Activated T-cell treated with anti-CD3 and anti-CD28 coated beads for 48 hours (primary cell): ENCODE measurements around the gene POLR2E.

ENCODE experiments used
- DNase-seq: peaks from one replicate; pipeline ENCODE4 v3.0.0-alpha.2; 2020; ENCODE audit warnings: low read depth

Gene POLR2E

GRCh38 chr19:1064661-1065605 is 30.2 kb downstream of the POLR2E start:
- peak; percentile 77 for DNase-seq

GRCh38 chr19:1063909-1064660 is 31.1 kb downstream of the POLR2E start:
- no peak for DNase-seq

GRCh38 chr19:1063030-1063908 is 31.9 kb downstream of the POLR2E start:
- DNase-seq: peak; percentile 68

- no peak for DNase-seq
These were observed 32.7 kb downstream of the POLR2E start for GRCh38 chr19:1062387-1063029.

GRCh38 chr19:1061987-1062386 is 33.2 kb downstream of the POLR2E start:
- DNase-seq: no peak

- DNase-seq: no peak
These were observed 34.5 kb downstream of the POLR2E start for GRCh38 chr19:1060689-1061088.

- DNase-seq: no peak
These were observed 37.1 kb downstream of the POLR2E start for GRCh38 chr19:1058112-1058511.

- no peak for DNase-seq
These were observed 37.9 kb downstream of the POLR2E start for GRCh38 chr19:1057176-1057855.

- no peak for DNase-seq
These were observed 39.1 kb downstream of the POLR2E start for GRCh38 chr19:1055886-1056620.

GRCh38 chr19:1055028-1055425 is 40.1 kb downstream of the POLR2E start:
- no peak for DNase-seq

- no peak for DNase-seq
These were observed 40.8 kb downstream of the POLR2E start for GRCh38 chr19:1054102-1055027.

GRCh38 chr19:1053176-1054101 is 41.7 kb downstream of the POLR2E start:
- no peak for DNase-seq

- DNase-seq: no peak
These were observed 42.7 kb downstream of the POLR2E start for GRCh38 chr19:1052349-1052975.

- DNase-seq: no peak
These were observed 43.4 kb downstream of the POLR2E start for GRCh38 chr19:1051791-1052190.

GRCh38 chr19:1050989-1051788 is 44.0 kb downstream of the POLR2E start:
- DNase-seq: no peak

- no peak for DNase-seq
These were observed 45.4 kb downstream of the POLR2E start for GRCh38 chr19:1049800-1050199.

GRCh38 chr19:1049106-1049505 is 46.1 kb downstream of the POLR2E start:
- DNase-seq: no peak
